GM12878 (cell line): ENCODE data around the gene AFAP1L2. TPM values are rescaled to one million over a fixed set of nuclear protein-coding genes. Genes with fewer than 3 reads are reported as not detected.

Experiments
- CHD2 ChIP-seq: IDR thresholded peaks from 2 replicates; pipeline ENCODE4 v1.6.1; 2011; ENCODE audit warnings: low read depth, low read length, improper control_type of control experiment, borderline replicate concordance
- CUX1 ChIP-seq: IDR thresholded peaks from 2 replicates; pipeline ENCODE4 v1.6.1; 2012; ENCODE audit warnings: improper control_type of control experiment, low read depth, low read length; ENCODE audit not compliant: insufficient replicate concordance
- E4F1 ChIP-seq: fragments of 450-650 bp; IDR thresholded peaks from 2 replicates; pipeline ENCODE4 v1.6.1; 2018; ENCODE audit warnings: borderline replicate concordance, mild to moderate bottlenecking; ENCODE audit not compliant: partially characterized antibody
- MXI1 ChIP-seq: fragments of 150-350 bp; IDR thresholded peaks from 2 replicates; pipeline ENCODE4 v1.6.1; 2011; ENCODE audit warnings: low read depth, mild to moderate bottlenecking, inconsistent platforms, low read length, improper control_type of control experiment
- SIN3A ChIP-seq: IDR thresholded peaks from 2 replicates; pipeline ENCODE4 v1.6.1; 2012; ENCODE audit warnings: low read depth, low read length, improper control_type of control experiment
- polyA plus RNA-seq, 11 experiments: library from polyadenylated mRNA; depleted of rRNA in 4 of 11; unstranded in 6 of 11; stranded (reverse) in 5 of 11; fragments of >200 nt; fragmentation: Nextera tagmentation in 4 of 11; fragmentation: Illumina TruSeq in 1 of 11; extraction: Ambion mirVana in 4 of 11; extraction: Trizol in 1 of 11; gene quantifications; 1 replicate in 1 of 11; 2 replicates in 10 of 11; pipeline versions ENCODE4 v1.2.1 to v1.2.3, GENCODE V29; 2011 to 2016; ENCODE audit warnings: inconsistent platforms in 2 of 11, missing spikeins in 2 of 11, low read depth in 1 of 11
- total RNA-seq, 4 experiments: library from RNA; depleted of rRNA in 3 of 4; stranded (reverse); fragments of >200 nt in 3 of 4; fragmentation: Illumina TruSeq in 1 of 4; extraction: Trizol in 1 of 4; gene quantifications; 2 replicates each; pipeline versions ENCODE4 v1.2.1 to v1.2.3, GENCODE V29; 2013 to 2021

The AFAP1L2 gene
- total and polyA plus RNA-seq, 10 of the 15 experiments (the other 5 are each of a cell fraction or from before 2014, with no cell fraction given), result 0.03 to 4.0 (median 0.34) TPM

GRCh38 chr10:114308531-114309363 lies 95.6 kb downstream of the AFAP1L2 start (continued):
- no peak for TF ChIP-seq CUX1
- TF ChIP-seq E4F1, result no peak
- TF ChIP-seq MXI1, result no peak
- no peak for TF ChIP-seq SIN3A
- TF ChIP-seq CHD2, result no peak
